ENCODE data around the gene CCDC110.
A peak's percentile ranks its signal among the peaks of the same experiment; 100 is the strongest.

- TF ChIP-seq POLR2A (IDR thresholded peaks at IDR 0.05; ENCODE audit: low read depth, low read length) (no peak), POLR2AphosphoS5 (IDR thresholded peaks at IDR 0.05; ENCODE audit: insufficient read depth, low read depth, low read length) (peak; percentile 12), CTCF (IDR thresholded peaks at IDR 0.05; ENCODE audit: extremely low read depth in 1 of 2, insufficient read depth in 1 of 2, low read depth in 1 of 2, low read length in 2 of 2) (no peak), MAX (IDR thresholded peaks at IDR 0.05; ENCODE audit: insufficient read depth, insufficient read length) (no peak)
These were observed 74.7 kb downstream of the CCDC110 start, which contains the start of gene ANKRD37 for GRCh38 chr4:185396724-185397385.

Data from endothelial cell of umbilical vein (primary cell).